ENCODE data around the gene EFNB1.

EFNB1 gene

GRCh38 chrX:68807818-68808217, 21.0 kb upstream of the EFNB1 start:
- H3K27me3 ChIP-seq (ENCODE audit: control insufficient read depth in 5 of 5, insufficient read depth in 4 of 5, low read length in 5 of 5) = peaks cover 0 to 17% (median 9%) of the 10 kb centered on the region in 5 donors
- H3K27ac ChIP-seq (ENCODE audit: low read depth, low read length) = no peak overlapping the region
- H3K36me3 ChIP-seq (ENCODE audit: control insufficient read depth in 5 of 5, insufficient read depth in 5 of 5, low read length in 5 of 5) = no peaks in the 10 kb centered on the region
- H3K4me3 ChIP-seq (ENCODE audit: low read depth in 1 of 5, low read length in 5 of 5) = no peak overlapping the region
- no peaks in the 10 kb centered on the region for H3K9me3 ChIP-seq (ENCODE audit: control insufficient read depth in 5 of 5, low read length in 5 of 5)
- H3K9ac ChIP-seq (ENCODE audit: low read length in 5 of 5) = no peak overlapping the region
- H3K4me1 ChIP-seq (ENCODE audit: control insufficient read depth in 5 of 5, insufficient read depth in 5 of 5, low read length in 5 of 5) = no peaks in the 10 kb centered on the region

- Histone ChIP-seq H3K27ac (ENCODE audit: low read depth, low read length) (no peak overlapping the region), H3K27me3 (ENCODE audit: control insufficient read depth in 5 of 5, insufficient read depth in 4 of 5, low read length in 5 of 5) (peaks cover 0 to 17% (median 5%) of the 10 kb centered on the region in 5 donors), H3K36me3 (ENCODE audit: control insufficient read depth in 5 of 5, insufficient read depth in 5 of 5, low read length in 5 of 5) (no peaks in the 10 kb centered on the region), H3K4me3 (ENCODE audit: low read depth in 1 of 5, low read length in 5 of 5) (no peak overlapping the region), H3K4me1 (ENCODE audit: control insufficient read depth in 5 of 5, insufficient read depth in 5 of 5, low read length in 5 of 5) (no peaks in the 10 kb centered on the region), H3K9me3 (ENCODE audit: control insufficient read depth in 5 of 5, low read length in 5 of 5) (no peaks in the 10 kb centered on the region), H3K9ac (ENCODE audit: low read length in 5 of 5) (no peak overlapping the region)
These were observed 20.0 kb upstream of the EFNB1 start for GRCh38 chrX:68808686-68809357.

- no peaks in the 10 kb centered on the region for H3K9me3 ChIP-seq (ENCODE audit: control insufficient read depth in 5 of 5, low read length in 5 of 5)
- no peaks in the 10 kb centered on the region for H3K36me3 ChIP-seq (ENCODE audit: control insufficient read depth in 5 of 5, insufficient read depth in 5 of 5, low read length in 5 of 5)
- peaks cover 0 to 7% (median 3%) of the 10 kb centered on the region in 5 donors for H3K4me1 ChIP-seq (ENCODE audit: control insufficient read depth in 5 of 5, insufficient read depth in 5 of 5, low read length in 5 of 5)
- peaks cover 8 to 22% (median 16%) of the 10 kb centered on the region in 5 donors for H3K27me3 ChIP-seq (ENCODE audit: control insufficient read depth in 5 of 5, insufficient read depth in 4 of 5, low read length in 5 of 5)
- H3K4me3 ChIP-seq (ENCODE audit: low read depth in 1 of 5, low read length in 5 of 5) = no peak overlapping the region
- H3K9ac ChIP-seq (ENCODE audit: low read length in 5 of 5) = no peak overlapping the region
- no peak overlapping the region for H3K27ac ChIP-seq (ENCODE audit: low read depth, low read length)
These were observed 8.2 kb upstream of the EFNB1 start for GRCh38 chrX:68820476-68821110.

- Histone ChIP-seq H3K27ac (ENCODE audit: low read depth, low read length) (no peak overlapping the region), H3K9ac (ENCODE audit: low read length in 5 of 5) (no peak overlapping the region), H3K27me3 (ENCODE audit: control insufficient read depth in 5 of 5, insufficient read depth in 4 of 5, low read length in 5 of 5) (peaks cover 8 to 31% (median 22%) of the 10 kb centered on the region in 5 donors), H3K4me1 (ENCODE audit: control insufficient read depth in 5 of 5, insufficient read depth in 5 of 5, low read length in 5 of 5) (peaks cover 0 to 7% (median 3%) of the 10 kb centered on the region in 5 donors), H3K4me3 (ENCODE audit: low read depth in 1 of 5, low read length in 5 of 5) (no peak overlapping the region), H3K9me3 (ENCODE audit: control insufficient read depth in 5 of 5, low read length in 5 of 5) (no peaks in the 10 kb centered on the region), H3K36me3 (ENCODE audit: control insufficient read depth in 5 of 5, insufficient read depth in 5 of 5, low read length in 5 of 5) (no peaks in the 10 kb centered on the region)
These were observed 7.2 kb upstream of the EFNB1 start for GRCh38 chrX:68821616-68822015.

GRCh38 chrX:68822641-68823410, 6.0 kb upstream of the EFNB1 start:
- H3K9ac ChIP-seq (ENCODE audit: low read length in 5 of 5) = no peak overlapping the region
- H3K4me1 ChIP-seq (ENCODE audit: control insufficient read depth in 5 of 5, insufficient read depth in 5 of 5, low read length in 5 of 5) = peaks cover 0 to 7% (median 3%) of the 10 kb centered on the region in 5 donors
- H3K27me3 ChIP-seq (ENCODE audit: control insufficient read depth in 5 of 5, insufficient read depth in 4 of 5, low read length in 5 of 5) = peaks cover 8 to 37% (median 26%) of the 10 kb centered on the region in 5 donors
- H3K9me3 ChIP-seq (ENCODE audit: control insufficient read depth in 5 of 5, low read length in 5 of 5) = no peaks in the 10 kb centered on the region
- no peak overlapping the region for H3K27ac ChIP-seq (ENCODE audit: low read depth, low read length)
- no peaks in the 10 kb centered on the region for H3K36me3 ChIP-seq (ENCODE audit: control insufficient read depth in 5 of 5, insufficient read depth in 5 of 5, low read length in 5 of 5)
- no peak overlapping the region for H3K4me3 ChIP-seq (ENCODE audit: low read depth in 1 of 5, low read length in 5 of 5)

- peaks cover 8 to 38% (median 26%) of the 10 kb centered on the region in 5 donors for H3K27me3 ChIP-seq (ENCODE audit: control insufficient read depth in 5 of 5, insufficient read depth in 4 of 5, low read length in 5 of 5)
- H3K9me3 ChIP-seq (ENCODE audit: control insufficient read depth in 5 of 5, low read length in 5 of 5) = no peaks in the 10 kb centered on the region
- H3K9ac ChIP-seq (ENCODE audit: low read length in 5 of 5) = no peak overlapping the region
- H3K27ac ChIP-seq (ENCODE audit: low read depth, low read length) = no peak overlapping the region
- no peak overlapping the region for H3K4me3 ChIP-seq (ENCODE audit: low read depth in 1 of 5, low read length in 5 of 5)
- peaks cover 3 to 15% (median 7%) of the 10 kb centered on the region in 5 donors for H3K4me1 ChIP-seq (ENCODE audit: control insufficient read depth in 5 of 5, insufficient read depth in 5 of 5, low read length in 5 of 5)
- no peaks in the 10 kb centered on the region for H3K36me3 ChIP-seq (ENCODE audit: control insufficient read depth in 5 of 5, insufficient read depth in 5 of 5, low read length in 5 of 5)
These were observed 5.2 kb upstream of the EFNB1 start for GRCh38 chrX:68823413-68824151.

GRCh38 chrX:68824152-68824433, 4.7 kb upstream of the EFNB1 start:
- Histone ChIP-seq H3K27me3 (ENCODE audit: control insufficient read depth in 5 of 5, insufficient read depth in 4 of 5, low read length in 5 of 5) (peaks cover 8 to 41% (median 23%) of the 10 kb centered on the region in 5 donors), H3K27ac (ENCODE audit: low read depth, low read length) (no peak overlapping the region), H3K4me1 (ENCODE audit: control insufficient read depth in 5 of 5, insufficient read depth in 5 of 5, low read length in 5 of 5) (peaks cover 3 to 15% (median 7%) of the 10 kb centered on the region in 5 donors), H3K9me3 (ENCODE audit: control insufficient read depth in 5 of 5, low read length in 5 of 5) (peaks cover 0 to 3% (median 0%) of the 10 kb centered on the region in 5 donors), H3K36me3 (ENCODE audit: control insufficient read depth in 5 of 5, insufficient read depth in 5 of 5, low read length in 5 of 5) (no peaks in the 10 kb centered on the region), H3K9ac (ENCODE audit: low read length in 5 of 5) (no peak overlapping the region), H3K4me3 (ENCODE audit: low read depth in 1 of 5, low read length in 5 of 5) (no peak overlapping the region)

- peaks cover 0 to 3% (median 0%) of the 10 kb centered on the region in 5 donors for H3K9me3 ChIP-seq (ENCODE audit: control insufficient read depth in 5 of 5, low read length in 5 of 5)
- no peaks in the 10 kb centered on the region for H3K36me3 ChIP-seq (ENCODE audit: control insufficient read depth in 5 of 5, insufficient read depth in 5 of 5, low read length in 5 of 5)
- peaks cover 3 to 15% (median 7%) of the 10 kb centered on the region in 5 donors for H3K4me1 ChIP-seq (ENCODE audit: control insufficient read depth in 5 of 5, insufficient read depth in 5 of 5, low read length in 5 of 5)
- no peak overlapping the region for H3K4me3 ChIP-seq (ENCODE audit: low read depth in 1 of 5, low read length in 5 of 5)
- H3K27me3 ChIP-seq (ENCODE audit: control insufficient read depth in 5 of 5, insufficient read depth in 4 of 5, low read length in 5 of 5) = peaks cover 8 to 41% (median 23%) of the 10 kb centered on the region in 5 donors
- no peak overlapping the region for H3K27ac ChIP-seq (ENCODE audit: low read depth, low read length)
- H3K9ac ChIP-seq (ENCODE audit: low read length in 5 of 5) = no peak overlapping the region
These were observed 4.2 kb upstream of the EFNB1 start for GRCh38 chrX:68824565-68825125.

GRCh38 chrX:68826113-68826980, 2.5 kb upstream of the EFNB1 start:
- no peak overlapping the region for H3K9ac ChIP-seq (ENCODE audit: low read length in 5 of 5)
- H3K27me3 ChIP-seq (ENCODE audit: control insufficient read depth in 5 of 5, insufficient read depth in 4 of 5, low read length in 5 of 5) = peaks cover 8 to 39% (median 24%) of the 10 kb centered on the region in 5 donors
- H3K9me3 ChIP-seq (ENCODE audit: control insufficient read depth in 5 of 5, low read length in 5 of 5) = peaks cover 0 to 3% (median 0%) of the 10 kb centered on the region in 5 donors
- H3K36me3 ChIP-seq (ENCODE audit: control insufficient read depth in 5 of 5, insufficient read depth in 5 of 5, low read length in 5 of 5) = no peaks in the 10 kb centered on the region
- H3K4me1 ChIP-seq (ENCODE audit: control insufficient read depth in 5 of 5, insufficient read depth in 5 of 5, low read length in 5 of 5) = peaks cover 4 to 21% (median 9%) of the 10 kb centered on the region in 5 donors
- H3K4me3 ChIP-seq (ENCODE audit: low read depth in 1 of 5, low read length in 5 of 5) = no peak overlapping the region
- H3K27ac ChIP-seq (ENCODE audit: low read depth, low read length) = no peak overlapping the region

All from subcutaneous abdominal adipose tissue (tissue), 5 donors.